PC-9 (cell line): ENCODE measurements around the gene UGT1A1. TPM values are rescaled to one million over a fixed set of nuclear protein-coding genes. Genes with fewer than 3 reads are reported as not detected.

Experiments used
- BruUV-seq: library from RNA; stranded (reverse); fragments of 400-500 nt; replicated peaks from 2 replicates; lab custom pipeline; 2021; lab: Mats Ljungman, UMichigan
- CTCF ChIA-PET: fragments of 300-600 bp; sonication (Branson Sonifier 250); formaldehyde crosslinking; loops from one replicate; lab custom pipeline; 2022; ENCODE audit warnings: antibody characterized with exemption; lab: Charles Lee
- POLR2A ChIA-PET: fragments of 300-600 bp; sonication (Branson Sonifier 250); formaldehyde crosslinking; loops from one replicate; lab custom pipeline; 2022; ENCODE audit warnings: antibody characterized with exemption; ENCODE audit not compliant: unreplicated experiment; lab: Charles Lee
- DNase-seq, 2 experiments: peaks; one replicate each; pipeline versions ENCODE4 v3.0.0 to v3.0.0-alpha.2; 2015 to 2022; ENCODE audit warnings: mixed read lengths in 1 of 2
- H2AFZ ChIP-seq: fragments of 200-600 bp; sonication (generic); 2 replicates; pipeline ENCODE4 v1.8.1; 2017; ENCODE audit warnings: antibody characterized with exemption
- H3F3A ChIP-seq: fragments of 200-600 bp; sonication (generic); 2 replicates; pipeline ENCODE4 v1.8.1; 2017; ENCODE audit warnings: antibody characterized with exemption, mild to moderate bottlenecking, low read depth; ENCODE audit not compliant: insufficient read depth
- H3K27ac ChIP-seq: fragments of 200-600 bp; sonication (generic); 2 replicates; pipeline ENCODE4 v1.6.1; 2016; ENCODE audit warnings: mixed run types
- H3K27me3 ChIP-seq: fragments of 200-600 bp; sonication (generic); 2 replicates; pipeline ENCODE4 v1.6.1; 2016; ENCODE audit warnings: low read depth, mixed run types; ENCODE audit not compliant: insufficient read depth
- H3K36me3 ChIP-seq: fragments of 200-600 bp; sonication (generic); 2 replicates; pipeline ENCODE4 v1.6.1; 2016; ENCODE audit warnings: low read depth, mixed run types
- H3K4me1 ChIP-seq: fragments of 200-600 bp; sonication (generic); replicated peaks from 2 replicates; pipeline ENCODE4 v1.6.1; 2016; ENCODE audit warnings: mixed run types; ENCODE audit not compliant: insufficient read depth
- H3K4me2 ChIP-seq: fragments of 200-600 bp; sonication (generic); 2 replicates; pipeline ENCODE4 v1.6.1; 2017; ENCODE audit warnings: mixed run types
- H3K4me3 ChIP-seq: fragments of 200-600 bp; sonication (generic); 2 replicates; pipeline ENCODE4 v1.6.1; 2016; ENCODE audit warnings: mixed run types
- H3K79me2 ChIP-seq: fragments of 200-600 bp; sonication (generic); 2 replicates; pipeline ENCODE4 v1.6.1; 2017; ENCODE audit warnings: low read depth, mixed run types
- H3K9me2 ChIP-seq: fragments of 200-600 bp; sonication (generic); 2 replicates; pipeline ENCODE4 v1.8.1; 2017; ENCODE audit warnings: mild to moderate bottlenecking; ENCODE audit not compliant: insufficient read depth
- H3K9me3 ChIP-seq: fragments of 200-600 bp; sonication (generic); 2 replicates; pipeline ENCODE4 v1.8.1; 2016; ENCODE audit warnings: low read depth; ENCODE audit not compliant: insufficient read depth
- H4K20me1 ChIP-seq: fragments of 200-600 bp; sonication (generic); 2 replicates; pipeline ENCODE4 v1.8.1; 2017; ENCODE audit not compliant: insufficient read depth
- EZH2 ChIP-seq: fragments of 200-600 bp; sonication (generic); IDR thresholded peaks from 2 replicates; pipeline ENCODE4 v1.8.0; 2017; ENCODE audit warnings: antibody characterized with exemption, low read depth
- intact Hi-C: fragments of 100-400 bp; cut with micrococcal nuclease; formaldehyde crosslinking; loops from one replicate; pipeline ENCODE4 v1.10.0; 2022; ENCODE audit not compliant: unreplicated experiment
- total RNA-seq: library from RNA; stranded (reverse); gene quantifications from 2 replicates; pipeline ENCODE4 v1.2.3, GENCODE V29; 2021
- TF ChIP-seq, protein P1 (sequence below): fragments of 200-600 bp; sonication (generic); conservative IDR thresholded peaks from 2 replicates; pipeline ENCODE4 v1.6.1; 2017; ENCODE audit warnings: mixed run types, antibody characterized with exemption, mild to moderate bottlenecking, moderate library complexity

The UGT1A1 gene
- total RNA-seq, 1 experiment from 2014 or later = 64.8 TPM

DNA sequence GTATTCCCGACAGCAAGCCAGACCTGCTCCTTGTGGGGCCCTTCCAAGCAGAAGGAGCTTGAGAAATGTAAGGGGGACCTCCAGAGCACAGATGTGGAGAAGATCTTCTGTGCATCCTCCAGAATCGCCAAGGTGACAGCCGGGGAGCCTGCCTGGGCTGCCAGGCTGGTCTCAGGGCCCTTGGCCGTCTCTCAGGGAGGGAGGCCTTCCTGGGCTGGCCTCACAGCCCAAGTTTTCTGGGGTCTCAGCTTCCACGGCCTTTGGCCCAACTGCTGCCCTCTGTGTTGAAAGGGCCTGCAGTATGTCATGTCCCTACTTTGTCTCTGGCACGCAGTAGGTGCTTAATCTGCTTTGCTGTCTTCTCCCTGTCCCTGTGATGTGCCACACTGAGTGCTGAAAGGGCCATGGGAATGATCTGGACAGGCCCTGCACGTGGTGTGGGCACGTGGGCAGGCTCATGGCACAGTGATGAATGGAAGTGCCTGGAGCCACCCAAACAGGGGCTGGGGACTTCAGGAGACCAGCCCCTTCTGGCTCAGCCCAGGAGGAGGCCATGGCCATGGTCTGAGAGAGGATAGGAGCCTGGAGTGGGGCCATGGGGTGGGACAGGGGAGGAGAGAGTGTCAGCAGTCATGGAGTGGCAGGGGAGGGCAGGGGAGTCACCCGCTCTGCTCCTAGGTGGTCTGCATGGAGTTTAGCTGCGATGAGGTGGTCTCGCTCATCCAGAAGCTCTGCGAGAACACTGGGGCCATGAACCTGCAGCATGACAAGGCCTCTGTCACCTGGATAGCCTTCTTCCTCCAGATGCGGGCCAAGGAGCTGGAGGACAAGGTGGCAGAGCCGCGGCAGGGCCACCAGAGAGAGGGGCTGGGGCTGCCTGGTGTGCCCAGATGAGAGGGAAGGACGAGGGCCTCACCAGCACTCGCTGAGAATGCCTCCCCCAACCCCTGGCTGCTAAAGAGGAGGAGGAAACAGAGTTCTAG, 58.9 kb downstream of the UGT1A1 start:
- POLR2A ChIA-PET = interaction anchor here (0.6 kb wide), 1 partner anchor 389 kb away, joined by 7 read pairs; no protein-coding TSS in a partner anchor
- CTCF ChIA-PET = no interaction called here

DNA sequence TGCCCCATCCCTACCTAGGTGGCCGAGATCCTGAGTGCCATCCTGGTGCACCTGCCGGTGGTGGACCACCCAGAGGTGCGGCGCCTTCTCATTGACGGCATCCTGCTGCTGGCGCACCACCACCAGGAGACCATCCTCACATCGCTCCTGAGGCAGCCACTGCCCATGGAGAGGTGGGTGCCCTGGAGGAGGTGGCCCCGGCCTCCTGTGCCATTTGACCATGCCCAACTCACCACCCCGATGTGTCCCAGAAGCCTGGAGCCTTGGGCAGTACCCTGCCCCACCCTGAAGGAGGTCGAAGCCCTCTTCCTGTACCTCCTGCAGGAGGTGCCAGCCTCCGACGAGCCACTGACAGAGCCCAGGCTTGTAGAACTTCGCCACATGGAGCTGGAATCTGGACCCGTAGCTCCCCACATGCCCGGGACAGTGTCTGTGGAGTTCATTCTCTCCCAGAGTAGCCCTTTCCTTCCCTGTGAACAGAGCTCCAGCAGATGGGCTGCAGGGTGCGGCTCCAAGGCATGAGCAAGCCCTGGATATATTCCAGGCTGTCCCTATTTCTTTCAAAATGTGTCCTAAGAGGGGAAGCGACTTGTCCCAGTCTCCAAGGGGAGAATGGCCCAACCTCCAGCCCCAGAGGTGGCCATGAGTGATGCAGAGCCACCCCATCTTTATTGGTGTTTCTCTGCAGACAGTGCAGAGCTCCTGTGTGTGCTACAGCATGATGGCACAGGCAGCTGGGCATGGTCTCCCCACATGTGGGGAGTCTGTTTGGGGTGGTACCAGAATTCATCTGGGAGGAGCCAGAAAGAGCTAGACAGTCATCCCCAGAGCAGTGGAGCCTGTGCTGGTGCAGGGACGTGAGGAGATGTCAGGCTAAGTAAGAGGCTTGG, 60.1 kb downstream of the UGT1A1 start:
- Histone ChIP-seq H3K4me1 (no peaks in the 10 kb centered on the region), H3K79me2 (no peaks in the 10 kb centered on the region), H3K27me3 (no peaks in the 10 kb centered on the region), H3K4me3 (no peak overlapping the region), H3K27ac (no peak overlapping the region), H3K9me3 (no peaks in the 10 kb centered on the region), H3K36me3 (no peaks in the 10 kb centered on the region), H4K20me1 (no peaks in the 10 kb centered on the region), H3F3A (no peaks in the 10 kb centered on the region), H2AFZ (no peak overlapping the region), H3K9me2 (no peaks in the 10 kb centered on the region), H3K4me2 (no peak overlapping the region)
- DNase-seq = no peak
- ChIA-PET POLR2A (no interaction called here), CTCF (no interaction called here)
- intact Hi-C loops = no loop called here
- no TSS peak for BruUV-seq
- TF ChIP-seq, protein P1, sequence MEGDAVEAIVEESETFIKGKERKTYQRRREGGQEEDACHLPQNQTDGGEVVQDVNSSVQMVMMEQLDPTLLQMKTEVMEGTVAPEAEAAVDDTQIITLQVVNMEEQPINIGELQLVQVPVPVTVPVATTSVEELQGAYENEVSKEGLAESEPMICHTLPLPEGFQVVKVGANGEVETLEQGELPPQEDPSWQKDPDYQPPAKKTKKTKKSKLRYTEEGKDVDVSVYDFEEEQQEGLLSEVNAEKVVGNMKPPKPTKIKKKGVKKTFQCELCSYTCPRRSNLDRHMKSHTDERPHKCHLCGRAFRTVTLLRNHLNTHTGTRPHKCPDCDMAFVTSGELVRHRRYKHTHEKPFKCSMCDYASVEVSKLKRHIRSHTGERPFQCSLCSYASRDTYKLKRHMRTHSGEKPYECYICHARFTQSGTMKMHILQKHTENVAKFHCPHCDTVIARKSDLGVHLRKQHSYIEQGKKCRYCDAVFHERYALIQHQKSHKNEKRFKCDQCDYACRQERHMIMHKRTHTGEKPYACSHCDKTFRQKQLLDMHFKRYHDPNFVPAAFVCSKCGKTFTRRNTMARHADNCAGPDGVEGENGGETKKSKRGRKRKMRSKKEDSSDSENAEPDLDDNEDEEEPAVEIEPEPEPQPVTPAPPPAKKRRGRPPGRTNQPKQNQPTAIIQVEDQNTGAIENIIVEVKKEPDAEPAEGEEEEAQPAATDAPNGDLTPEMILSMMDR = no peak
- no peak for TF ChIP-seq EZH2

More for the DNA sequence above, 58.9 kb downstream of the UGT1A1 start:
- H2AFZ ChIP-seq = no peak overlapping the region
- no peaks in the 10 kb centered on the region for H3K27me3 ChIP-seq
- H3K79me2 ChIP-seq = no peaks in the 10 kb centered on the region
- H4K20me1 ChIP-seq = no peaks in the 10 kb centered on the region
- no peaks in the 10 kb centered on the region for H3K36me3 ChIP-seq
- no peaks in the 10 kb centered on the region for H3K9me3 ChIP-seq
- no peaks in the 10 kb centered on the region for H3K9me2 ChIP-seq
- intact Hi-C loops = no loop called here
- H3K4me1 ChIP-seq = no peaks in the 10 kb centered on the region
- no TSS peak for BruUV-seq
- no peaks in the 10 kb centered on the region for H3F3A ChIP-seq
- no peak for TF ChIP-seq EZH2
- TF ChIP-seq, protein P1 = no peak
- H3K4me3 ChIP-seq = no peak overlapping the region
- H3K27ac ChIP-seq = no peak overlapping the region
- H3K4me2 ChIP-seq = no peak overlapping the region
- no peak for DNase-seq

DNA sequence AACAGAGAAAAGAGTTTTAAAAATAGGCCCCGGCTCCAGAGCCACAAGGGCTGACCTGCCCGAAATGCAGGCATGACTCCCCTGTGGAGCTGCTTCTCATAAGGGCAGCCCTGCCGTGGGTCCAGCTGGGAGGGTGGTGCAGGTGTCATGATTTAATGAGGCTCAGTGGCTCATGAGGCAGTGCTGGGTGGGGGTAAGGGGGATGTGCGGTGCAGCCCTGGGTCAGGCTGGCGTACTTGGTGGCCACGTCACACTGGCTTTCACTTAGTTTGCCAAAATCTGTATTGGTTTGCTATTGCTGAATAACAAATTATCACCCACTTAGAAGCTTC, 60.7 kb downstream of the UGT1A1 start:
- no peaks in the 10 kb centered on the region for H3K36me3 ChIP-seq
- H3K9me3 ChIP-seq = no peaks in the 10 kb centered on the region
- no peak for TF ChIP-seq EZH2
- TF ChIP-seq, protein P1 = no peak
- ChIA-PET POLR2A (interaction anchor here (0.5 kb wide), 1 partner anchor 1003 kb away, joined by 4 read pairs; no protein-coding TSS in a partner anchor), CTCF (no interaction called here)
- no peaks in the 10 kb centered on the region for H4K20me1 ChIP-seq
- H3K27ac ChIP-seq = no peak overlapping the region
- no peak overlapping the region for H2AFZ ChIP-seq
- no peak for DNase-seq
- H3K9me2 ChIP-seq = no peaks in the 10 kb centered on the region
- H3K4me2 ChIP-seq = no peak overlapping the region
- H3K4me3 ChIP-seq = no peak overlapping the region
- no peaks in the 10 kb centered on the region for H3K79me2 ChIP-seq
- no peaks in the 10 kb centered on the region for H3K27me3 ChIP-seq
- H3F3A ChIP-seq = no peaks in the 10 kb centered on the region
- BruUV-seq = no TSS peak
- no peaks in the 10 kb centered on the region for H3K4me1 ChIP-seq
- intact Hi-C loops = no loop called here
